Measurements from ENCODE around the gene RPL19.
A peak's percentile ranks its signal among the peaks of the same experiment; 100 is the strongest.
"Not testable (repeated sequence)": the region's sequence is repeated elsewhere in the genome, so short reads cannot be mapped to it uniquely, and the experiment has no call there.

Gene RPL19

GRCh38 chr17:39200070-39200879 lies at the start of gene RPL19:
RPL19 (plus strand) TSS chr17:39200283; CDS start chr17:39200345, 62 bp downstream.
- DNase-seq, result peak; percentile 87

- DNase-seq, result no peak
Observed at GRCh38 chr17:39150795-39151149, 49.3 kb upstream of the RPL19 start.

- no peak for DNase-seq
Observed at GRCh38 chr17:39151150-39151942, 48.7 kb upstream of the RPL19 start, which contains the start of gene PLXDC1. PLXDC1 (minus strand) TSS chr17:39151637; CDS start chr17:39151437, 200 bp downstream.

GRCh38 chr17:39151943-39152818 lies 47.9 kb upstream of the RPL19 start:
- DNase-seq, result no peak

GRCh38 chr17:39153599-39154051 lies 46.5 kb upstream of the RPL19 start:
- peak; percentile 84 for DNase-seq

- DNase-seq, result no peak
Observed at GRCh38 chr17:39155654-39156053, 44.4 kb upstream of the RPL19 start.

GRCh38 chr17:39156491-39156890 lies 43.6 kb upstream of the RPL19 start:
- DNase-seq, result no peak

GRCh38 chr17:39158623-39159022 lies 41.5 kb upstream of the RPL19 start:
- no peak for DNase-seq

GRCh38 chr17:39161962-39162361 lies 38.1 kb upstream of the RPL19 start:
- no peak for DNase-seq

GRCh38 chr17:39164675-39165143 lies 35.4 kb upstream of the RPL19 start:
- DNase-seq, result peak; percentile 92

- no peak for DNase-seq
Observed at GRCh38 chr17:39165178-39165840, 34.8 kb upstream of the RPL19 start.

- no peak for DNase-seq
Observed at GRCh38 chr17:39165841-39166349, 34.2 kb upstream of the RPL19 start, which contains the start of gene ARL5C. ARL5C (minus strand) TSS chr17:39166161; CDS start chr17:39165760, 401 bp downstream.

- no peak for DNase-seq
Observed at GRCh38 chr17:39166437-39167335, 33.4 kb upstream of the RPL19 start.

- DNase-seq, result peak; percentile 58
Observed at GRCh38 chr17:39167476-39167875, 32.6 kb upstream of the RPL19 start.

GRCh38 chr17:39168503-39168902 lies 31.6 kb upstream of the RPL19 start:
- DNase-seq, result not testable (repeated sequence)

GRCh38 chr17:39169101-39169500 lies 31.0 kb upstream of the RPL19 start:
- no peak for DNase-seq

GRCh38 chr17:39169518-39169917 lies 30.6 kb upstream of the RPL19 start:
- no peak for DNase-seq

- DNase-seq, result no peak
Observed at GRCh38 chr17:39170109-39170508, 30.0 kb upstream of the RPL19 start.

- DNase-seq, result no peak
Observed at GRCh38 chr17:39170558-39170957, 29.5 kb upstream of the RPL19 start.

- DNase-seq, result no peak
Observed at GRCh38 chr17:39171933-39172332, 28.1 kb upstream of the RPL19 start.

GRCh38 chr17:39173080-39173479 lies 27.0 kb upstream of the RPL19 start:
- DNase-seq, result no peak
